ENCODE data around the gene IL12RB1.

DNA sequence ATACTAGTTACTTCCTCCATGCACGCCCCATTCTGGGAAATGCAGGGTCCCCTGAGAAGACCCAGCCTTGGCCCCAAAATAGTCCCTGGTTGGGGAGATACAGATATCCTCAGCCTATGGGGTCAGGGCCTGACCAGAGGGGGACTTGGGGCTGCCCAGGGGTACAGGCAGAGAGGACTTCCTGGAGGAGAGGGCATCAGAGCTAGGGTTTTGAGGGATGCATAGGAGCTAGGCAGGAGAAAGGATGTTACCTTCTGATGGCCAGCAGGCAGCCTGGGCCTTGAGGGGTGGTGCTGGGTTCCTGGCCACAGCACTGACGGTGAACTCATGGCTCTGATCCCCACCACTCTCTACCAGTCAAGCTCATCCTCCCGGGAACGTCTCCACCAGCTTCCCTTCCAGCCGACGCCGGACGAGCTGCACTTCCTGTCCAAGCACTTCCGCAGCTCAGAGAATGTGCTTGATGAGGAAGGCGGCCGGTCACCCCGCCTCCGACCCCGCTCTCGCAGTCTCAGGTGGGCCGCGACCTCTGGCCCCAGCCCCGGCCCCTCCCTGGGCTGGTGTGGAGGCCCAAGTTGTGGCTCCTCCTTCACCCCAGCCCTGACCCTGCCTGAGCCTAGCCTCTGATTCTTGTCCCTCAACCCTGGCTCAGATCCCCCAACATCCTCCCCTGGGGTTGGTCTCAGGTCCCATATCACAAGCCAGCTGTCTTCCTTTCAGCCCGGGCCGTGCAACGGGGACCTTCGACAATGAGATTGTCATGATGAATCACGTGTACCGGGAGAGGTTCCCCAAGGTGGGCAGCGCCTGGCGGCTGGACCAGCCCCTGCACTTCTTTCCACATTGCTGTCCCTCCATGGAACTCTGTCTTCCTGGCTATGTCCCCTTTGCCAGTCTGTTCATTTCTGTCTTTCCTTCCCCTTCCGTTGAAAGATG is 36.4 kb upstream of the IL12RB1 start:
- TF ChIP-seq, protein P1, sequence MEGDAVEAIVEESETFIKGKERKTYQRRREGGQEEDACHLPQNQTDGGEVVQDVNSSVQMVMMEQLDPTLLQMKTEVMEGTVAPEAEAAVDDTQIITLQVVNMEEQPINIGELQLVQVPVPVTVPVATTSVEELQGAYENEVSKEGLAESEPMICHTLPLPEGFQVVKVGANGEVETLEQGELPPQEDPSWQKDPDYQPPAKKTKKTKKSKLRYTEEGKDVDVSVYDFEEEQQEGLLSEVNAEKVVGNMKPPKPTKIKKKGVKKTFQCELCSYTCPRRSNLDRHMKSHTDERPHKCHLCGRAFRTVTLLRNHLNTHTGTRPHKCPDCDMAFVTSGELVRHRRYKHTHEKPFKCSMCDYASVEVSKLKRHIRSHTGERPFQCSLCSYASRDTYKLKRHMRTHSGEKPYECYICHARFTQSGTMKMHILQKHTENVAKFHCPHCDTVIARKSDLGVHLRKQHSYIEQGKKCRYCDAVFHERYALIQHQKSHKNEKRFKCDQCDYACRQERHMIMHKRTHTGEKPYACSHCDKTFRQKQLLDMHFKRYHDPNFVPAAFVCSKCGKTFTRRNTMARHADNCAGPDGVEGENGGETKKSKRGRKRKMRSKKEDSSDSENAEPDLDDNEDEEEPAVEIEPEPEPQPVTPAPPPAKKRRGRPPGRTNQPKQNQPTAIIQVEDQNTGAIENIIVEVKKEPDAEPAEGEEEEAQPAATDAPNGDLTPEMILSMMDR (optimal IDR thresholded peaks at IDR 0.05 in 1 of 3, IDR thresholded peaks at IDR 0.05 in 1 of 3, conservative IDR thresholded peaks at IDR 0.05 in 1 of 3; ENCODE audit: extremely low read depth in 1 of 3, insufficient read depth in 2 of 3, low read length in 3 of 3): no peak
- TF ChIP-seq EZH2 (IDR thresholded peaks at IDR 0.05; ENCODE audit: low read length): no peak

Data from keratinocyte (primary cell).